ENCODE data around the gene FILIP1L. TPM values are rescaled to one million over a fixed set of nuclear protein-coding genes. Genes with fewer than 3 reads are reported as not detected.
"Not testable (repeated sequence)": the region's sequence is repeated elsewhere in the genome, so short reads cannot be mapped to it uniquely, and the experiment has no call there.

The FILIP1L gene
- polyA plus RNA-seq, 1 experiment = 31.2 TPM

DNA sequence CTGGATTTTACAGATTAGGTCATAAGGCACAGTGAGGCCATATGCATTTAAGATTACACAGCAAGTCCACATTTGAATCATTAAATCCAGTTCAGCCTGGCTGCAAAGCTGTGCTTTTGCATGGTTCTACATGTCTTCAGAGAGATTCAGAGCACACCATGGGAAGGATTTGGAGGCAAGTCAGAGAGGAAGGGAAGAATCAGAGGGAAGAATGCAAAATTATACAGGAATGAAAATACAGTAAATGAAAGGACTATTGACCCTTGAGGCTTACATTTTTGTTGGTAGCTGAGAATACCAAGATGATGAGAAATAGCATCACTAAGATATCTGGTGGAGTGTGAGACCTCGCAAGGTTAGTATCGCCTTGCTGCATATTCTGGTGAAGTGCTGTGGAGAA lies 13.9 kb downstream of the FILIP1L start:
- Histone ChIP-seq H3K36me3 (ENCODE audit: control insufficient read depth, insufficient read depth, low read length) (no peaks in the 10 kb centered on the region), H3K4me3 (ENCODE audit: low read depth, low read length) (no peak overlapping the region), H3K27me3 (ENCODE audit: control insufficient read depth, insufficient read depth, low read length) (no peaks in the 10 kb centered on the region)
- POLR2A ChIA-PET = interaction anchor here (0.5 kb wide), 2 partner anchors 58 to 74 kb away, joined by 3 to 5 read pairs; no protein-coding TSS in a partner anchor
- TF ChIP-seq, protein P1, sequence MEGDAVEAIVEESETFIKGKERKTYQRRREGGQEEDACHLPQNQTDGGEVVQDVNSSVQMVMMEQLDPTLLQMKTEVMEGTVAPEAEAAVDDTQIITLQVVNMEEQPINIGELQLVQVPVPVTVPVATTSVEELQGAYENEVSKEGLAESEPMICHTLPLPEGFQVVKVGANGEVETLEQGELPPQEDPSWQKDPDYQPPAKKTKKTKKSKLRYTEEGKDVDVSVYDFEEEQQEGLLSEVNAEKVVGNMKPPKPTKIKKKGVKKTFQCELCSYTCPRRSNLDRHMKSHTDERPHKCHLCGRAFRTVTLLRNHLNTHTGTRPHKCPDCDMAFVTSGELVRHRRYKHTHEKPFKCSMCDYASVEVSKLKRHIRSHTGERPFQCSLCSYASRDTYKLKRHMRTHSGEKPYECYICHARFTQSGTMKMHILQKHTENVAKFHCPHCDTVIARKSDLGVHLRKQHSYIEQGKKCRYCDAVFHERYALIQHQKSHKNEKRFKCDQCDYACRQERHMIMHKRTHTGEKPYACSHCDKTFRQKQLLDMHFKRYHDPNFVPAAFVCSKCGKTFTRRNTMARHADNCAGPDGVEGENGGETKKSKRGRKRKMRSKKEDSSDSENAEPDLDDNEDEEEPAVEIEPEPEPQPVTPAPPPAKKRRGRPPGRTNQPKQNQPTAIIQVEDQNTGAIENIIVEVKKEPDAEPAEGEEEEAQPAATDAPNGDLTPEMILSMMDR (IDR thresholded peaks at IDR 0.05; ENCODE audit: insufficient read depth, low read depth, low read length) = no peak
- no peak for DNase-seq (ENCODE audit: low read depth)
- CTCF ChIA-PET = interaction anchor here (1.6 kb wide), 1 partner anchor 154 kb away, joined by 6 read pairs; no protein-coding TSS in a partner anchor

DNA sequence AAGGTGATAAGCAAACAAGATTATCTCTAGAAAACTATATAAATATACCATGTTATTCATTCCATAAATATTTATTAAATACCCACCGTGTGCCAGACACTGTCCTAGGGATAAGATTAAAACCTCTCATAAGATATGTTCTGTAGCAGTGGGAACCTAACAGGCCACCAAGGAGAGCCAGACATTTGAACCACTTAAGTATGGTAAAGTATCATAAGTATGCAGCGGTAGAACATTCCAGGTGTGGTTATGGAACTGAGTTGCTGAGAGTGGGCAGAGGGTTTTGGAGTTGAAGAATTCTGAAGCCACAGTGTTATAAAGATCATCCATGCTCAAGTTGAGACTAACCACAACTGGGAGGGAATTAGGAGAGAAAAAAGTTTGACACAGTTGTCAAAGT lies 14.7 kb downstream of the FILIP1L start:
- POLR2A ChIA-PET = no interaction called here
- Histone ChIP-seq H3K27me3 (ENCODE audit: control insufficient read depth, insufficient read depth, low read length) (no peaks in the 10 kb centered on the region), H3K36me3 (ENCODE audit: control insufficient read depth, insufficient read depth, low read length) (no peaks in the 10 kb centered on the region), H3K4me3 (ENCODE audit: low read depth, low read length) (no peak overlapping the region)
- CTCF ChIA-PET = no interaction called here
- TF ChIP-seq, protein P1 (IDR thresholded peaks at IDR 0.05; ENCODE audit: insufficient read depth, low read depth, low read length) = no peak
- DNase-seq (ENCODE audit: low read depth) = no peak

DNA sequence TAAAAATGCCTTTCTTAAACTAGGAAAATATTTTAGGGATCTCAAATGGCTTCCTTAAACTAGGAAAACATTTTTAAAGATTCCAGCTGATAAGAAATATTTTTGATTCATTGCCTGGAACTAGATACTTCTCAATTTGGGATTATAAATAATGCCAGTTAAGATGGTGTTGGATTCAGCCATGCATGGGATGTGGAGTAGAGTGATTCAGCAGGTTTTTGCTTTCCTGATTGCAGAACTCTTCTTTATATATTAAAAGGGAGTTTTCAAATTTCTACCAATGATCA lies 15.6 kb downstream of the FILIP1L start:
- TF ChIP-seq, protein P1 (IDR thresholded peaks at IDR 0.05; ENCODE audit: insufficient read depth, low read depth, low read length) = no peak
- ChIA-PET CTCF (interaction anchor here (0.9 kb wide), 1 partner anchor 155 kb away, joined by 3 read pairs; no protein-coding TSS in a partner anchor), POLR2A (no interaction called here)
- Histone ChIP-seq H3K27me3 (ENCODE audit: control insufficient read depth, insufficient read depth, low read length) (no peaks in the 10 kb centered on the region), H3K4me3 (ENCODE audit: low read depth, low read length) (no peak overlapping the region), H3K36me3 (ENCODE audit: control insufficient read depth, insufficient read depth, low read length) (no peaks in the 10 kb centered on the region)
- no peak for DNase-seq (ENCODE audit: low read depth)

DNA sequence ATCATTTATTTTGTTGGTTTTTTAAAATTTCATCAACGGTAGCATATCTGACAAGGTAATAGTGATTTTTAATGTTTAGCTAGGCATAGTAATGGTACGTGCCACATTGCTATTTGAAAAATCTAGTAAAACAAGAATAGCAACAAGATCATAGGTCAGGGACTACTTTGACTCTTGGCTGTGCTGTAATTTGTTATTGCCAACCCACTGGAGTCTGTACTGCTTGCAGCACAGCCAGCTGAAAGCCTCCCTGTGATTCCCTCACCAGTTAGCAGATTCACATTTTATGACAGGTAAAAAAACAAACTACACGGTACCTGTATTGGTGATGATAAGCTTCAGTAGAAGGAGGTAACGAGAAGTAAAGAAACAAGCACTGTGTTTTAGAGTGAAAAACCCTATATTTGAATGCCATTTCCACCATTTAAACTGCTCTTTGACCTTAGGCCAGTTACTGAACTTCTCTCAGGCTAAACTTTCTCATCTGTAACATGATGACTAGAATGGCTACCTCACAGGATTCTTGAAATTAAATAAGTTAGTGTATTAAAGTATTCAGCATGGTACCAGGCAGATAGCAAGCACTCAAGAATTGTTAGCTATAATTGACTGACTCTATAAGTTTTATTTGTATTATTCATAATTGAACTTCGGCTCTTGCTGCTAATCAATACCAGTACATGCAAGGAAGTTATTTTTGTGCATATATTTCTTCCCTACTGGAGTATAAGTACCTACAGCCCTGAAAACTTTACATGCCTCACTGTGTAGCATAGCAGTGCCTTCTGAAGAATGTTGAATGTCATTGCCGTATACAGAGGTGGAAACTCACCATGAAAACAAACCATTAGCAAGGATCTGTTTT lies 16.1 kb downstream of the FILIP1L start:
- Histone ChIP-seq H3K27me3 (ENCODE audit: control insufficient read depth, insufficient read depth, low read length) (no peaks in the 10 kb centered on the region), H3K36me3 (ENCODE audit: control insufficient read depth, insufficient read depth, low read length) (no peaks in the 10 kb centered on the region), H3K4me3 (ENCODE audit: low read depth, low read length) (no peak overlapping the region)
- TF ChIP-seq, protein P1 (IDR thresholded peaks at IDR 0.05; ENCODE audit: insufficient read depth, low read depth, low read length) = no peak
- ChIA-PET CTCF (interaction anchor here (0.6 to 0.9 kb wide), 2 partner anchors 18 to 156 kb away, joined by 3 read pairs; no protein-coding TSS in a partner anchor), POLR2A (no interaction called here)
- no peak for DNase-seq (ENCODE audit: low read depth)

DNA sequence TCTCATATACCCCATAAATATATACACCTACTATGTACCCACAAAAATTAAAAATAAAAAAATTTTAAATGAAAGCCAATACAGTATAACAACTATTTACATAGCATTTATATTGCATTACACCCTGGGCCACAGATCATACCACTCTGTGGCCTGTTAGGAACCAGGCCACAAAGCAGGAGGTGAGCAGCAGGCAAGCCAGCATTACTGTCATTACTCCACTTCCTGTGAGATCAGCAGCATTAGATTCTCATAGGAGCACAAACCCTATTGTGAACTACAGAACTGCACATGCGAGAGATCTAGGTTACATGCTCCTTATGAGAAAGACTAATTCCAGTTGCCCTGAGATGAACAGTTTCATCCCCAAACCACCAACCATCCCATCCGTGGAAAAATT lies 17.4 kb downstream of the FILIP1L start:
- Histone ChIP-seq H3K27me3 (ENCODE audit: control insufficient read depth, insufficient read depth, low read length) (no peaks in the 10 kb centered on the region), H3K4me3 (ENCODE audit: low read depth, low read length) (no peak overlapping the region), H3K36me3 (ENCODE audit: control insufficient read depth, insufficient read depth, low read length) (no peaks in the 10 kb centered on the region)
- TF ChIP-seq, protein P1 (IDR thresholded peaks at IDR 0.05; ENCODE audit: insufficient read depth, low read depth, low read length) = no peak
- DNase-seq (ENCODE audit: low read depth) = no peak
- ChIA-PET CTCF (no interaction called here), POLR2A (no interaction called here)

DNA sequence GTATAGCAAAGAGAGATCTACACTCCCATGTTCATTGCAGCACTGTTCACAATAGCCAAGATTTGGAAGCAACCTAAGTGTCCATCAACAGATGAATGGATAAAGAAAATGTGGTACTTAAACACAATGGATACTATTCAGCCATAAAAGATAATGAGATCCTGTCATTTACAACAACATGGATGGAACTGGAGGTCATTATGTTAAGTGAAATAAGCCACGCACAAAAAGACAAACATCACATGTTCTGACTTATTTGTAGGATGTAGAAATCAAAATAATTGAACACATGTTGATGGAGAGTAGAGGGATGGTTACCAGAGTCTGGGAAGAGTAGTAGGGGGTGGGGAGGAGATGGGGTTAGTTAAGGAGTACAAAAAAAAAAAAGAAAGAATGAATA lies 18.0 kb downstream of the FILIP1L start:
- CTCF ChIA-PET; DNase-seq (ENCODE audit: low read depth); H3K36me3 ChIP-seq (ENCODE audit: control insufficient read depth, insufficient read depth, low read length); H3K4me3 ChIP-seq (ENCODE audit: low read depth, low read length); H3K27me3 ChIP-seq (ENCODE audit: control insufficient read depth, insufficient read depth, low read length); POLR2A ChIA-PET: not testable (repeated sequence)
